Endothelial cell of umbilical vein (primary cell): Measurements from ENCODE around the gene CLEC4E.

Source experiments
- EZH2 ChIP-seq: IDR thresholded peaks from 2 replicates; pipeline ENCODE4 v1.6.1; 2012; ENCODE audit warnings: borderline replicate concordance, low read depth, mild to moderate bottlenecking, moderate library complexity, low read length, inconsistent platforms; ENCODE audit not compliant: severe bottlenecking
- FOS ChIP-seq: IDR thresholded peaks from 2 replicates; pipeline ENCODE4 v1.6.1; 2011; ENCODE audit warnings: mild to moderate bottlenecking, low read length, moderate library complexity, borderline replicate concordance; ENCODE audit not compliant: insufficient read depth
- GATA2 ChIP-seq: IDR thresholded peaks from 2 replicates; pipeline ENCODE4 v1.7.0; 2011; ENCODE audit warnings: low read depth, mild to moderate bottlenecking, moderate library complexity, mixed read lengths, low read length; ENCODE audit not compliant: insufficient read length, insufficient read depth
- JUN ChIP-seq: IDR thresholded peaks from 2 replicates; pipeline ENCODE4 v1.6.1; 2011; ENCODE audit warnings: borderline replicate concordance, low read depth; ENCODE audit not compliant: insufficient read length, insufficient read depth
- POLR2A ChIP-seq: IDR thresholded peaks from 2 replicates; pipeline ENCODE4 v1.6.1; 2012; ENCODE audit warnings: low read depth, mild to moderate bottlenecking, control low read depth, low read length
- TF ChIP-seq, protein P1 (sequence below), 2 donors: IDR thresholded peaks; 1 replicate in 1 of 2; 2 replicates in 1 of 2; pipeline ENCODE4 v1.5.1; 2011; ENCODE audit warnings: low read length in 2 of 2, mild to moderate bottlenecking in 2 of 2, moderate library complexity in 2 of 2, control low read depth in 1 of 2, inconsistent platforms in 1 of 2, low read depth in 1 of 2; ENCODE audit not compliant: insufficient read depth in 1 of 2; ENCODE audit errors: extremely low read depth in 1 of 2
- TF ChIP-seq, protein P2 (sequence below): IDR thresholded peaks from 2 replicates; pipeline ENCODE4 v1.6.1; 2011; ENCODE audit not compliant: insufficient read depth, insufficient read length

DNA sequence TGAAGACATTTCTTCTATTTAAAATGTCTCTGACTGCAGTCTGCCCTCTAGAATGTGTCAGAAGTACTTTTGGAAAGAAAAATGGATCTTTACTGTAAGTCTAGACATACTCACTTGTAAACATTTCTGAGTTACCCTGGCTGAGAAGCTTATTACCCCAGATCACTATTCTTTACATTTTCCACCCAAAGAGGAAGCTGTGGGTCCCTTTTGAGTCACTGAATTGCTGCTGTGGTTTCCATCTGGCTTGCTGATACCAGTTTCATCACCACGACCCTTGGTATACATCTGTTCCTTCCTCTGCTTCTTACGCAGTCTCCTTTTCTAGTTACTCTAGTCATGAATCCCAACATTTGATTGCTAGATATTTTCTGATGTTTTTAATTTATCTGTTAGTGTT is 47.6 kb downstream of the CLEC4E start:
- TF ChIP-seq JUN (no peak), GATA2 (no peak), EZH2 (no peak), FOS (no peak), POLR2A (no peak)
- TF ChIP-seq, protein P1, sequence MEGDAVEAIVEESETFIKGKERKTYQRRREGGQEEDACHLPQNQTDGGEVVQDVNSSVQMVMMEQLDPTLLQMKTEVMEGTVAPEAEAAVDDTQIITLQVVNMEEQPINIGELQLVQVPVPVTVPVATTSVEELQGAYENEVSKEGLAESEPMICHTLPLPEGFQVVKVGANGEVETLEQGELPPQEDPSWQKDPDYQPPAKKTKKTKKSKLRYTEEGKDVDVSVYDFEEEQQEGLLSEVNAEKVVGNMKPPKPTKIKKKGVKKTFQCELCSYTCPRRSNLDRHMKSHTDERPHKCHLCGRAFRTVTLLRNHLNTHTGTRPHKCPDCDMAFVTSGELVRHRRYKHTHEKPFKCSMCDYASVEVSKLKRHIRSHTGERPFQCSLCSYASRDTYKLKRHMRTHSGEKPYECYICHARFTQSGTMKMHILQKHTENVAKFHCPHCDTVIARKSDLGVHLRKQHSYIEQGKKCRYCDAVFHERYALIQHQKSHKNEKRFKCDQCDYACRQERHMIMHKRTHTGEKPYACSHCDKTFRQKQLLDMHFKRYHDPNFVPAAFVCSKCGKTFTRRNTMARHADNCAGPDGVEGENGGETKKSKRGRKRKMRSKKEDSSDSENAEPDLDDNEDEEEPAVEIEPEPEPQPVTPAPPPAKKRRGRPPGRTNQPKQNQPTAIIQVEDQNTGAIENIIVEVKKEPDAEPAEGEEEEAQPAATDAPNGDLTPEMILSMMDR (IDR thresholded peaks at IDR 0.05; ENCODE audit: extremely low read depth in 1 of 2, insufficient read depth in 1 of 2, low read depth in 1 of 2, low read length in 2 of 2): no peak
- TF ChIP-seq, protein P2, sequence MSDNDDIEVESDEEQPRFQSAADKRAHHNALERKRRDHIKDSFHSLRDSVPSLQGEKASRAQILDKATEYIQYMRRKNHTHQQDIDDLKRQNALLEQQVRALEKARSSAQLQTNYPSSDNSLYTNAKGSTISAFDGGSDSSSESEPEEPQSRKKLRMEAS: no peak
